Osteoblast (primary cell): ENCODE measurements around the gene PITPNC1. TPM values are rescaled to one million over a fixed set of nuclear protein-coding genes. Genes with fewer than 3 reads are reported as not detected.

ENCODE experiments used
- DNase-seq: peaks from one replicate; pipeline ENCODE4 v3.0.0; 2011; ENCODE audit warnings: low spot score, mixed read lengths; ENCODE audit not compliant: insufficient read length; ENCODE audit errors: missing footprints
- H2AFZ ChIP-seq: 2 replicates; pipeline ENCODE4 v1.6.0; 2011; ENCODE audit warnings: mild to moderate bottlenecking, low read length
- H3K27ac ChIP-seq: 2 replicates; pipeline ENCODE4 v1.5.1; 2011; ENCODE audit warnings: mild to moderate bottlenecking, low read depth, low read length, moderate library complexity
- H3K27me3 ChIP-seq: 2 replicates; pipeline ENCODE4 v1.6.0; 2012; ENCODE audit warnings: mild to moderate bottlenecking, control low read depth, inconsistent platforms, low read length, moderate library complexity; ENCODE audit not compliant: insufficient read depth
- H3K36me3 ChIP-seq: 2 replicates; pipeline ENCODE4 v1.5.1; 2011; ENCODE audit warnings: mild to moderate bottlenecking, low read length, control low read depth, moderate library complexity; ENCODE audit not compliant: insufficient read depth
- H3K4me1 ChIP-seq: 2 replicates; pipeline ENCODE4 v1.5.1; 2011; ENCODE audit warnings: mild to moderate bottlenecking, low read length, control low read depth, moderate library complexity; ENCODE audit not compliant: insufficient read depth
- H3K4me2 ChIP-seq: 2 replicates; pipeline ENCODE4 v1.6.0; 2011; ENCODE audit warnings: mild to moderate bottlenecking, low read length; ENCODE audit not compliant: insufficient read depth
- H3K4me3 ChIP-seq: fragments of 200-600 bp; sonication (generic); 3 replicates; pipeline ENCODE4 v1.5.1; 2012; ENCODE audit warnings: mild to moderate bottlenecking, low read length, inconsistent platforms; ENCODE audit not compliant: insufficient read depth
- H3K79me2 ChIP-seq: 2 replicates; pipeline ENCODE4 v1.6.0; 2012; ENCODE audit warnings: mild to moderate bottlenecking, low read length, control low read depth, inconsistent platforms; ENCODE audit not compliant: insufficient read depth
- H3K9me3 ChIP-seq: 2 replicates; pipeline ENCODE4 v1.5.1; 2011; ENCODE audit warnings: low read depth, low read length, control low read depth
- H4K20me1 ChIP-seq: 2 replicates; pipeline ENCODE4 v1.6.0; 2012; ENCODE audit warnings: mild to moderate bottlenecking, low read length, control low read depth; ENCODE audit not compliant: insufficient read depth
- CTCF ChIP-seq: IDR thresholded peaks from 2 replicates; pipeline ENCODE4 v1.5.1; 2011; ENCODE audit warnings: mild to moderate bottlenecking, low read depth, low read length, moderate library complexity; ENCODE audit errors: extremely low read depth
- total RNA-seq: library from RNA; depleted of rRNA; stranded (reverse); fragments of >200 nt; gene quantifications from 2 replicates; pipeline ENCODE4 v1.2.3, GENCODE V29; 2012

PITPNC1 gene
- total RNA-seq, 1 donor: 6.2 TPM

- Histone ChIP-seq H2AFZ (no peak overlapping the region), H3K79me2 (peaks cover 27% of the 10 kb centered on the region), H3K36me3 (no peaks in the 10 kb centered on the region), H3K4me2 (no peak overlapping the region), H3K4me3 (no peak overlapping the region), H3K4me1 (no peaks in the 10 kb centered on the region), H4K20me1 (no peaks in the 10 kb centered on the region), H3K27ac (no peak overlapping the region), H3K27me3 (no peaks in the 10 kb centered on the region), H3K9me3 (no peaks in the 10 kb centered on the region)
- DNase-seq: no peak
- no peak for TF ChIP-seq CTCF
Observed at GRCh38 chr17:67400193-67400592, 23.1 kb downstream of the PITPNC1 start.

GRCh38 chr17:67401106-67401505 lies 24.0 kb downstream of the PITPNC1 start:
- Histone ChIP-seq H3K4me3 (no peak overlapping the region), H3K4me2 (no peak overlapping the region), H2AFZ (no peak overlapping the region), H3K27me3 (no peaks in the 10 kb centered on the region), H3K9me3 (no peaks in the 10 kb centered on the region), H3K4me1 (no peaks in the 10 kb centered on the region), H3K27ac (no peak overlapping the region), H3K79me2 (peaks cover 24% of the 10 kb centered on the region), H4K20me1 (no peaks in the 10 kb centered on the region), H3K36me3 (no peaks in the 10 kb centered on the region)
- TF ChIP-seq CTCF: no peak
- no peak for DNase-seq

- Histone ChIP-seq H3K27me3 (no peaks in the 10 kb centered on the region), H3K27ac (no peak overlapping the region), H3K4me1 (no peaks in the 10 kb centered on the region), H3K79me2 (peaks cover 26% of the 10 kb centered on the region), H2AFZ (no peak overlapping the region), H3K36me3 (no peaks in the 10 kb centered on the region), H4K20me1 (no peaks in the 10 kb centered on the region), H3K9me3 (no peaks in the 10 kb centered on the region), H3K4me3 (no peak overlapping the region), H3K4me2 (no peak overlapping the region)
- no peak for TF ChIP-seq CTCF
- no peak for DNase-seq
Observed at GRCh38 chr17:67401598-67402504, 24.8 kb downstream of the PITPNC1 start.

- Histone ChIP-seq H3K79me2 (peaks cover 20% of the 10 kb centered on the region), H3K36me3 (no peaks in the 10 kb centered on the region)
- TF ChIP-seq CTCF: no peak
Observed at GRCh38 chr17:67403065-67403464, 26.0 kb downstream of the PITPNC1 start.

More at GRCh38 chr17:67403065-67403464, 26.0 kb downstream of the PITPNC1 start:
- H3K27ac ChIP-seq: no peak overlapping the region
- H3K9me3 ChIP-seq: no peaks in the 10 kb centered on the region
- no peak overlapping the region for H3K4me2 ChIP-seq
- no peaks in the 10 kb centered on the region for H4K20me1 ChIP-seq
- H3K4me1 ChIP-seq: peaks cover 3% of the 10 kb centered on the region
- no peaks in the 10 kb centered on the region for H3K27me3 ChIP-seq
- DNase-seq: no peak
- H3K4me3 ChIP-seq: no peak overlapping the region
- no peak overlapping the region for H2AFZ ChIP-seq
